K562 (cell line): ENCODE measurements around the gene RPTOR. TPM values are rescaled to one million over a fixed set of nuclear protein-coding genes. Genes with fewer than 3 reads are reported as not detected.
A peak's percentile ranks its signal among the peaks of the same experiment; 100 is the strongest.

Experiments
- CSDE1 ChIP-seq, 2 experiments: fragments of 450-650 bp; IDR thresholded peaks; 2 replicates each; pipeline ENCODE4 v1.6.1; 2016; ENCODE audit warnings: mild to moderate bottlenecking in 1 of 2
- GATAD2B ChIP-seq: fragments of 450-650 bp; IDR thresholded peaks from 2 replicates; pipeline ENCODE4 v1.6.1; 2017; ENCODE audit warnings: mild to moderate bottlenecking, borderline replicate concordance
- GTF2A2 ChIP-seq: IDR thresholded peaks from 2 replicates; pipeline ENCODE4 v1.6.1; 2016; ENCODE audit warnings: mild to moderate bottlenecking, missing genetic modification characterization, missing compliant biosample characterization
- GTF2F1 ChIP-seq: IDR thresholded peaks from 2 replicates; pipeline ENCODE4 v1.6.1; 2011; ENCODE audit warnings: low read depth, low read length, improper control_type of control experiment
- NFXL1 ChIP-seq: fragments of 450-650 bp; formaldehyde crosslinking; IDR thresholded peaks from 2 replicates; pipeline ENCODE4 v1.4.0; 2021; ENCODE audit warnings: mild to moderate bottlenecking
- SPI1 ChIP-seq: IDR thresholded peaks from 2 replicates; pipeline ENCODE4 v1.6.1; 2011; ENCODE audit warnings: low read depth, low read length, control low read depth, borderline replicate concordance
- SRSF9 ChIP-seq: fragments of 200-400 bp; formaldehyde crosslinking; IDR thresholded peaks from 2 replicates; pipeline ENCODE4 v1.6.1; 2017; ENCODE audit warnings: low read depth, low read length, borderline replicate concordance
- U2AF1 ChIP-seq: fragments of 200-400 bp; formaldehyde crosslinking; optimal IDR thresholded peaks from 2 replicates; pipeline ENCODE3; 2017; ENCODE audit warnings: mild to moderate bottlenecking, low read depth, low read length, moderate library complexity
- ZNF696 ChIP-seq: fragments of 250-450 bp; sonication (Bioruptor Pico); conservative IDR thresholded peaks from 2 replicates; pipeline ENCODE4 v1.4.0; 2020; ENCODE audit warnings: mild to moderate bottlenecking, moderate library complexity
- polyA plus RNA-seq, 8 experiments: library from polyadenylated mRNA; depleted of rRNA in 4 of 8; stranded (reverse) in 5 of 8; unstranded in 3 of 8; fragments of >200 nt; fragmentation: Nextera tagmentation in 2 of 8; fragmentation: Illumina TruSeq in 1 of 8; extraction: Ambion mirVana in 2 of 8; extraction: Trizol in 1 of 8; gene quantifications; 2 replicates each; pipeline versions ENCODE4 v1.2.1 to v1.2.3, GENCODE V29; 2011 to 2014; ENCODE audit warnings: inconsistent platforms in 1 of 8, missing spikeins in 1 of 8
- total RNA-seq, 7 experiments: library from RNA; depleted of rRNA in 6 of 7; stranded (reverse); fragments of >200 nt in 6 of 7; fragmentation: Illumina TruSeq in 2 of 7; extraction: Trizol in 2 of 7; gene quantifications; 2 replicates each; pipeline versions ENCODE4 v1.2.1 to v1.2.3, GENCODE V29; 2011 to 2021; ENCODE audit warnings: low replicate concordance in 1 of 7
- TF ChIP-seq, protein P1 (sequence below): IDR thresholded peaks from 2 replicates; pipeline ENCODE4 v1.6.1; 2016; ENCODE audit warnings: missing genetic modification characterization, missing compliant biosample characterization
- TF ChIP-seq, protein P2 (sequence below), 2 experiments: fragments of 450-650 bp; IDR thresholded peaks; 2 replicates each; pipeline ENCODE4 v1.6.1; 2016
- TF ChIP-seq, protein P3 (sequence below): fragments of 200-600 bp; sonication (generic); IDR thresholded peaks from one replicate; pipeline ENCODE4 v1.6.1; 2012; ENCODE audit warnings: mild to moderate bottlenecking, low read depth, low read length, inconsistent platforms

Gene RPTOR
- total and polyA plus RNA-seq, 9 of the 15 experiments (the other 6 are each of a cell fraction or from before 2014, with no cell fraction given), result 0.24 to 54.1 (median 10.2) TPM

DNA sequence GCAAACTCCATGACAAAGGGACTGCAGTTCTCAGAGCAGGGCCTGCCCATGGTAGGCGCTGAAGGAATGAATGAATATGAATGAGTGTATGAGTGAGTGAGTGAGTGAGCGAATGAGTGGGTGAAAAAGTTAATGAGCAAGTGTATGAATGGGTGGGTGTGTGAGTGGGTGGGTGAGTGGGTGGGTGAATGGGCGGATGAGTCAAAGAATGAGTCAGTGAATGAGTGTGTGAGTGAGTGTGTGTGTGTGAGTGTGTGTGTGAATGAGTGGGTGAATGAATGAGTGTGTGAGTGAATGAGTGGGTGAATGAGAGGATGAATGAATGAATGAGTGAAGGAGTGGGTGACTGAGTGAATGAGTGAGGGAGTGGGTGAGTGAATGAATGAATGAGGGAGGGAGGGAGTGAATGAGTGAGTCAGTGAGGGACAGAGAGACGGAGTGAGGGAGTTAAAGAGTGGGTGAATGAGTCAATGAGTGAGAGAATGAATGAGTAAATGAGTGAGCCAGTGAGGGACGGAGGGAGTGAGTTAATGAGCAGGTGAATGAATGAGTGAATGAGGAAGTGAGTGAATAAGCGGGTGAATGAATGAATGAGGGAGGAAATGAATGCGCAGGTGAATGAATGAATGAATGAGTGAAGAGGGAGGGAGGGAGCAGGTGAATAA is 435.9 kb downstream of the RPTOR start (continued):
- TF ChIP-seq, protein P1, sequence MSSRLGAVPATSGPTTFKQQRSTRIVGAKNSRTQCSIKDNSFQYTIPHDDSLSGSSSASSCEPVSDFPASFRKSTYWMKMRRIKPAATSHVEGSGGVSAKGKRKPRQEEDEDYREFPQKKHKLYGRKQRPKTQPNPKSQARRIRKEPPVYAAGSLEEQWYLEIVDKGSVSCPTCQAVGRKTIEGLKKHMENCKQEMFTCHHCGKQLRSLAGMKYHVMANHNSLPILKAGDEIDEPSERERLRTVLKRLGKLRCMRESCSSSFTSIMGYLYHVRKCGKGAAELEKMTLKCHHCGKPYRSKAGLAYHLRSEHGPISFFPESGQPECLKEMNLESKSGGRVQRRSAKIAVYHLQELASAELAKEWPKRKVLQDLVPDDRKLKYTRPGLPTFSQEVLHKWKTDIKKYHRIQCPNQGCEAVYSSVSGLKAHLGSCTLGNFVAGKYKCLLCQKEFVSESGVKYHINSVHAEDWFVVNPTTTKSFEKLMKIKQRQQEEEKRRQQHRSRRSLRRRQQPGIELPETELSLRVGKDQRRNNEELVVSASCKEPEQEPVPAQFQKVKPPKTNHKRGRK (tag), result peak; percentile 40; the same call in 1 of the 2 replicates
- TF ChIP-seq GATAD2B, result no peak
- TF ChIP-seq SRSF9, result no peak
- peak; percentile 67 for TF ChIP-seq SPI1
- TF ChIP-seq CSDE1 (IDR thresholded peaks at IDR 0.05), result no peak
- TF ChIP-seq, protein P2, sequence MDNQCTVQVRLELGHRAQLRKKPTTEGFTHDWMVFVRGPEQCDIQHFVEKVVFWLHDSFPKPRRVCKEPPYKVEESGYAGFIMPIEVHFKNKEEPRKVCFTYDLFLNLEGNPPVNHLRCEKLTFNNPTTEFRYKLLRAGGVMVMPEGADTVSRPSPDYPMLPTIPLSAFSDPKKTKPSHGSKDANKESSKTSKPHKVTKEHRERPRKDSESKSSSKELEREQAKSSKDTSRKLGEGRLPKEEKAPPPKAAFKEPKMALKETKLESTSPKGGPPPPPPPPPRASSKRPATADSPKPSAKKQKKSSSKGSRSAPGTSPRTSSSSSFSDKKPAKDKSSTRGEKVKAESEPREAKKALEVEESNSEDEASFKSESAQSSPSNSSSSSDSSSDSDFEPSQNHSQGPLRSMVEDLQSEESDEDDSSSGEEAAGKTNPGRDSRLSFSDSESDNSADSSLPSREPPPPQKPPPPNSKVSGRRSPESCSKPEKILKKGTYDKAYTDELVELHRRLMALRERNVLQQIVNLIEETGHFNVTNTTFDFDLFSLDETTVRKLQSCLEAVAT (IDR thresholded peaks at IDR 0.05), result 0 out of 4 replicates have a peak, but pooled peaks have one; percentile 48 to 59
- TF ChIP-seq U2AF1, result no peak
- TF ChIP-seq GTF2A2 (tag), result no peak
- TF ChIP-seq ZNF696 (CRISPR knock-in tag), result no peak
- TF ChIP-seq, protein P3, sequence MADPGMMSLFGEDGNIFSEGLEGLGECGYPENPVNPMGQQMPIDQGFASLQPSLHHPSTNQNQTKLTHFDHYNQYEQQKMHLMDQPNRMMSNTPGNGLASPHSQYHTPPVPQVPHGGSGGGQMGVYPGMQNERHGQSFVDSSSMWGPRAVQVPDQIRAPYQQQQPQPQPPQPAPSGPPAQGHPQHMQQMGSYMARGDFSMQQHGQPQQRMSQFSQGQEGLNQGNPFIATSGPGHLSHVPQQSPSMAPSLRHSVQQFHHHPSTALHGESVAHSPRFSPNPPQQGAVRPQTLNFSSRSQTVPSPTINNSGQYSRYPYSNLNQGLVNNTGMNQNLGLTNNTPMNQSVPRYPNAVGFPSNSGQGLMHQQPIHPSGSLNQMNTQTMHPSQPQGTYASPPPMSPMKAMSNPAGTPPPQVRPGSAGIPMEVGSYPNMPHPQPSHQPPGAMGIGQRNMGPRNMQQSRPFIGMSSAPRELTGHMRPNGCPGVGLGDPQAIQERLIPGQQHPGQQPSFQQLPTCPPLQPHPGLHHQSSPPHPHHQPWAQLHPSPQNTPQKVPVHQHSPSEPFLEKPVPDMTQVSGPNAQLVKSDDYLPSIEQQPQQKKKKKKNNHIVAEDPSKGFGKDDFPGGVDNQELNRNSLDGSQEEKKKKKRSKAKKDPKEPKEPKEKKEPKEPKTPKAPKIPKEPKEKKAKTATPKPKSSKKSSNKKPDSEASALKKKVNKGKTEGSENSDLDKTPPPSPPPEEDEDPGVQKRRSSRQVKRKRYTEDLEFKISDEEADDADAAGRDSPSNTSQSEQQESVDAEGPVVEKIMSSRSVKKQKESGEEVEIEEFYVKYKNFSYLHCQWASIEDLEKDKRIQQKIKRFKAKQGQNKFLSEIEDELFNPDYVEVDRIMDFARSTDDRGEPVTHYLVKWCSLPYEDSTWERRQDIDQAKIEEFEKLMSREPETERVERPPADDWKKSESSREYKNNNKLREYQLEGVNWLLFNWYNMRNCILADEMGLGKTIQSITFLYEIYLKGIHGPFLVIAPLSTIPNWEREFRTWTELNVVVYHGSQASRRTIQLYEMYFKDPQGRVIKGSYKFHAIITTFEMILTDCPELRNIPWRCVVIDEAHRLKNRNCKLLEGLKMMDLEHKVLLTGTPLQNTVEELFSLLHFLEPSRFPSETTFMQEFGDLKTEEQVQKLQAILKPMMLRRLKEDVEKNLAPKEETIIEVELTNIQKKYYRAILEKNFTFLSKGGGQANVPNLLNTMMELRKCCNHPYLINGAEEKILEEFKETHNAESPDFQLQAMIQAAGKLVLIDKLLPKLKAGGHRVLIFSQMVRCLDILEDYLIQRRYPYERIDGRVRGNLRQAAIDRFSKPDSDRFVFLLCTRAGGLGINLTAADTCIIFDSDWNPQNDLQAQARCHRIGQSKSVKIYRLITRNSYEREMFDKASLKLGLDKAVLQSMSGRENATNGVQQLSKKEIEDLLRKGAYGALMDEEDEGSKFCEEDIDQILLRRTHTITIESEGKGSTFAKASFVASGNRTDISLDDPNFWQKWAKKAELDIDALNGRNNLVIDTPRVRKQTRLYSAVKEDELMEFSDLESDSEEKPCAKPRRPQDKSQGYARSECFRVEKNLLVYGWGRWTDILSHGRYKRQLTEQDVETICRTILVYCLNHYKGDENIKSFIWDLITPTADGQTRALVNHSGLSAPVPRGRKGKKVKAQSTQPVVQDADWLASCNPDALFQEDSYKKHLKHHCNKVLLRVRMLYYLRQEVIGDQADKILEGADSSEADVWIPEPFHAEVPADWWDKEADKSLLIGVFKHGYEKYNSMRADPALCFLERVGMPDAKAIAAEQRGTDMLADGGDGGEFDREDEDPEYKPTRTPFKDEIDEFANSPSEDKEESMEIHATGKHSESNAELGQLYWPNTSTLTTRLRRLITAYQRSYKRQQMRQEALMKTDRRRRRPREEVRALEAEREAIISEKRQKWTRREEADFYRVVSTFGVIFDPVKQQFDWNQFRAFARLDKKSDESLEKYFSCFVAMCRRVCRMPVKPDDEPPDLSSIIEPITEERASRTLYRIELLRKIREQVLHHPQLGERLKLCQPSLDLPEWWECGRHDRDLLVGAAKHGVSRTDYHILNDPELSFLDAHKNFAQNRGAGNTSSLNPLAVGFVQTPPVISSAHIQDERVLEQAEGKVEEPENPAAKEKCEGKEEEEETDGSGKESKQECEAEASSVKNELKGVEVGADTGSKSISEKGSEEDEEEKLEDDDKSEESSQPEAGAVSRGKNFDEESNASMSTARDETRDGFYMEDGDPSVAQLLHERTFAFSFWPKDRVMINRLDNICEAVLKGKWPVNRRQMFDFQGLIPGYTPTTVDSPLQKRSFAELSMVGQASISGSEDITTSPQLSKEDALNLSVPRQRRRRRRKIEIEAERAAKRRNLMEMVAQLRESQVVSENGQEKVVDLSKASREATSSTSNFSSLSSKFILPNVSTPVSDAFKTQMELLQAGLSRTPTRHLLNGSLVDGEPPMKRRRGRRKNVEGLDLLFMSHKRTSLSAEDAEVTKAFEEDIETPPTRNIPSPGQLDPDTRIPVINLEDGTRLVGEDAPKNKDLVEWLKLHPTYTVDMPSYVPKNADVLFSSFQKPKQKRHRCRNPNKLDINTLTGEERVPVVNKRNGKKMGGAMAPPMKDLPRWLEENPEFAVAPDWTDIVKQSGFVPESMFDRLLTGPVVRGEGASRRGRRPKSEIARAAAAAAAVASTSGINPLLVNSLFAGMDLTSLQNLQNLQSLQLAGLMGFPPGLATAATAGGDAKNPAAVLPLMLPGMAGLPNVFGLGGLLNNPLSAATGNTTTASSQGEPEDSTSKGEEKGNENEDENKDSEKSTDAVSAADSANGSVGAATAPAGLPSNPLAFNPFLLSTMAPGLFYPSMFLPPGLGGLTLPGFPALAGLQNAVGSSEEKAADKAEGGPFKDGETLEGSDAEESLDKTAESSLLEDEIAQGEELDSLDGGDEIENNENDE, result no peak
- no peak for TF ChIP-seq GTF2F1
- no peak for TF ChIP-seq NFXL1 (CRISPR knock-in tag)
